ENCODE measurements around the gene FOXN1.

- TF ChIP-seq CTCF (IDR thresholded peaks at IDR 0.05 in 8 of 11, conservative IDR thresholded peaks at IDR 0.05 in 3 of 11) = no peak
- TF ChIP-seq POLR2A (IDR thresholded peaks at IDR 0.05) = no peak
These were observed 17.7 kb downstream of the FOXN1 start for GRCh38 chr17:28523876-28524275.
